Common myeloid progenitor, CD34-positive (primary cell): ENCODE data around the gene HNRNPM.
"Not testable (repeated sequence)": the region's sequence is repeated elsewhere in the genome, so short reads cannot be mapped to it uniquely, and the experiment has no call there.

Experiments
- CTCF ChIA-PET: fragments of 350-600 bp; sonication (Branson Sonifier 250); formaldehyde crosslinking; loops from one replicate; lab custom pipeline; 2021; ENCODE audit warnings: antibody characterized with exemption; lab: Charles Lee
- POLR2A ChIA-PET: fragments of 350-600 bp; sonication (Branson Sonifier 250); formaldehyde crosslinking; loops from one replicate; lab custom pipeline; 2021; ENCODE audit warnings: antibody characterized with exemption; lab: Charles Lee
- DNase-seq, 3 donors: peaks; one replicate each; pipeline versions ENCODE4 v3.0.0 to v3.0.0-alpha.2; 2013
- H3K27ac ChIP-seq, 2 experiments: 1 replicate in 1 of 2; 2 replicates in 1 of 2; pipeline ENCODE4 v1.7.0; 2013; ENCODE audit warnings: inconsistent platforms in 2 of 2, low read length in 2 of 2, mild to moderate bottlenecking in 2 of 2, low read depth in 1 of 2, moderate library complexity in 1 of 2; ENCODE audit not compliant: severe bottlenecking in 2 of 2, insufficient read depth in 1 of 2, poor library complexity in 1 of 2
- H3K27me3 ChIP-seq, 5 experiments: replicated peaks in 2 of 5; 1 replicate in 3 of 5; 2 replicates in 2 of 5; pipeline versions ENCODE4 v1.6.1 to v1.7.0; 2013; ENCODE audit warnings: low read length in 4 of 5, mild to moderate bottlenecking in 2 of 5, moderate library complexity in 2 of 5, inconsistent platforms in 1 of 5; ENCODE audit not compliant: insufficient read depth in 5 of 5, control insufficient read depth in 4 of 5
- H3K36me3 ChIP-seq, 4 experiments: 1 replicate in 2 of 4; 2 replicates in 2 of 4; pipeline versions ENCODE4 v1.6.1 to v1.7.0; 2013; ENCODE audit warnings: low read length in 3 of 4, control low read depth in 1 of 4, mild to moderate bottlenecking in 1 of 4; ENCODE audit not compliant: control insufficient read depth in 4 of 4, insufficient read depth in 4 of 4
- H3K4me1 ChIP-seq, 4 experiments: 1 replicate in 3 of 4; 2 replicates in 1 of 4; pipeline versions ENCODE4 v1.6.1 to v1.7.1; 2013; ENCODE audit warnings: low read length in 3 of 4, mild to moderate bottlenecking in 3 of 4, control low read depth in 1 of 4, inconsistent platforms in 1 of 4, moderate library complexity in 1 of 4; ENCODE audit not compliant: control insufficient read depth in 4 of 4, insufficient read depth in 4 of 4; ENCODE audit errors: control extremely low read depth in 1 of 4
- H3K4me3 ChIP-seq, 7 experiments: 1 replicate in 4 of 7; 2 replicates in 3 of 7; pipeline versions ENCODE4 v1.5.1 to v1.7.0; 2013; ENCODE audit warnings: mild to moderate bottlenecking in 7 of 7, low read length in 6 of 7, moderate library complexity in 6 of 7, inconsistent platforms in 2 of 7, low read depth in 2 of 7, control low read depth in 1 of 7; ENCODE audit not compliant: insufficient read depth in 4 of 7, control insufficient read depth in 1 of 7; ENCODE audit errors: extremely low read depth in 1 of 7
- H3K9me3 ChIP-seq, 5 experiments: 1 replicate in 4 of 5; 2 replicates in 1 of 5; pipeline versions ENCODE4 v1.6.1 to v1.7.1; 2013; ENCODE audit warnings: low read length in 4 of 5, mild to moderate bottlenecking in 2 of 5, inconsistent platforms in 1 of 5, low read depth in 1 of 5, moderate library complexity in 1 of 5; ENCODE audit not compliant: control insufficient read depth in 4 of 5, insufficient read depth in 2 of 5; ENCODE audit errors: control extremely low read depth in 1 of 5
- WGBS: methylation state at CpG from one replicate; pipeline ENCODE4 v1.1.5; 2013; ENCODE audit not compliant: insufficient coverage; 5-methylcytosine and 5-hydroxymethylcytosine counted together

HNRNPM gene

GRCh38 chr19:8514505-8515009, 69.8 kb downstream of the HNRNPM start:
- Histone ChIP-seq H3K36me3 (peaks cover 0 to 15% (median 9%) of the 10 kb centered on the region in 4 experiments), H3K27ac (peak overlapping the region; percentile 89 to 94), H3K4me3 (peak overlapping the region in 6 of 7 experiments; percentile 59 to 92 (median 82)), H3K4me1 (peaks cover 6 to 66% (median 42%) of the 10 kb centered on the region in 4 experiments)
- not testable (repeated sequence) for H3K27me3 ChIP-seq, DNase-seq, H3K9me3 ChIP-seq
- ChIA-PET CTCF (interaction anchor here (1.2 to 3.5 kb wide), 5 partner anchors 10 to 66 kb away, joined by 3 to 34 read pairs (median 8); partner anchors contain the start of gene MYO1F), POLR2A (interaction anchor here (0.9 to 1.8 kb wide), 5 partner anchors 12 to 65 kb away, joined by 3 to 8 read pairs (median 4); partner anchors contain the start of gene PRAM1)
- 95% methylated on average over 15 of the region's 21 CpGs for WGBS

- Histone ChIP-seq H3K4me3 (no peak overlapping the region), H3K27me3 (no peaks in the 10 kb centered on the region), H3K27ac (no peak overlapping the region), H3K4me1 (peaks cover 6 to 66% (median 42%) of the 10 kb centered on the region in 4 experiments), H3K36me3 (peaks cover 0 to 13% (median 8%) of the 10 kb centered on the region in 4 experiments), H3K9me3 (no peaks in the 10 kb centered on the region)
- ChIA-PET POLR2A (no interaction called here), CTCF (interaction anchor here (2.8 to 3.5 kb wide), 3 partner anchors 16 to 62 kb away, joined by 8 to 34 read pairs (median 17); partner anchors contain the start of gene MYO1F)
- DNase-seq = peak in 2 of 3 donors; percentile 39 to 41
- 98% methylated on average over 4 of the region's 11 CpGs for WGBS
These were observed 70.5 kb downstream of the HNRNPM start for GRCh38 chr19:8515317-8515716.

DNA sequence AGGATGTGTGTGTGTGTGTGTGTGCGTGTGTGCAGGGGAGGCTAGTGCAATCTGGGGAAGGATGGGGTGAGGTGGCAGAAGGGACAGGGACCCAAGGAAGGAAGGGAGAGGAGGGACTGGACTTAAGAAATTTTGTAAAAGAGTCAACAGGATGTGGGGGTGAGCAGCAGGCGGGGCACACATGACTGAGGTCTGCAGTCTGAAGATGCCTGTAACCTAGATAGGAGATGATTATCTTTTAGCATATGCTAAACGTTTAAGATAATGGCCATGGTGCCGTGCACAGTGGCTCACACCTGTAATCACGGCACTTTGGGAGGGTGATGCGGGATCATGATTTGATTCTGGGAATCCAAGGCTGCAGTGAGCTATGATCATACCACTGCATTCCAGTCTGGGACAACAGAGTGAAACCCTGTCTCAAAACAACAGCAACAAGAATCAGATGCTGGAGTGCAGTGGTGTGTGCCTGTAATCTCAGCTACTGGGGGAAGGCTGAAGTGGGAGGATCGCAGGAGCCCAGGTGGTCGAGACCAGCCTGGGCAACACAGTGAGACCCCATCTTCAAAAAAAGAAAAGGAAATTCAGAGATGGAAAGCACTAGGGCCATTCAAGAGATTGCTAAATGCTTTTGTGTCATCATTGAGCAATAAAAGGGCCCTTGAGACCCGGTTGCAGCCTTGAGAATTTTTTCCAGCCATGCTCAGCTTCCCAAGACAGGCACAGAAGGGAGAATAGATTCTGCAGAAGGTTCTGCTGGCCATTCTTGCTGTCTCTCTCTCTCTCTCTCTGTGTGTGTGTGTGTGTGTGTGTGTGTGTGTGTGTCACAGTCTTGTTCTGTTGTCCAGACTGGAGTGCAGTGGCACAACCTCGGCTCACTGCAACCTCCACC, 73.0 kb downstream of the HNRNPM start:
- Histone ChIP-seq H3K4me3 (peak overlapping the region in 3 of 7 experiments; percentile 28 to 45 (median 32)), H3K27me3 (no peaks in the 10 kb centered on the region), H3K36me3 (peaks cover 2 to 19% (median 15%) of the 10 kb centered on the region in 4 experiments), H3K4me1 (peaks cover 6 to 55% (median 36%) of the 10 kb centered on the region in 4 experiments), H3K27ac (no peak overlapping the region), H3K9me3 (no peaks in the 10 kb centered on the region)
- DNase-seq = peak in 2 of 3 donors; percentile 71 to 85
- ChIA-PET POLR2A (no interaction called here), CTCF (interaction anchor here (1.2 to 3.7 kb wide), 4 partner anchors 14 to 61 kb away, joined by 4 to 19 read pairs (median 11); partner anchors contain the start of gene MYO1F)
- 37% methylated on average over 8 of the region's 10 CpGs for whole genome bisulfite sequencing

DNA sequence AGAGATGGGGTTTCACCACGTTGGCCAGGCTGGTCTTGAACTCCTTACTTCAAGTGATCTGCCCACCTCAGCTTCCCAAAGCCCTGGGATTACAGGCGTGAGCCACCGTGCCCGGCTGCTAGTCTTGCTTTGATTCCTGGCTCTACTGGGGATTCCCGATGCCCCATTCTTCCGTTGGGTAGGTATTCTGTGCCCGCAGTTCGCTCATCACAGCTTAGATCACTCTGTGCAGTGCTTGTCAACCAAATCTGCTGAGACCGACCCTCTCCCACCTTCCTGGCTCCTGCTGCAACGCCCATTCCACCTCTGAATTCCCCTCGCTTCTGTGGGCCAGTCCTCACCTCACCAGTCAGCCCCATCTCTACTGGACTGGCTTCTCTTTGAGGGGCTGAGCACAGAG, 73.8 kb downstream of the HNRNPM start:
- H3K4me1 ChIP-seq = peaks cover 6 to 47% (median 28%) of the 10 kb centered on the region in 4 experiments
- no peaks in the 10 kb centered on the region for H3K27me3 ChIP-seq
- no peak for DNase-seq
- WGBS = 93% methylated on average over 10 of the region's 11 CpGs
- no peaks in the 10 kb centered on the region for H3K9me3 ChIP-seq
- no peak overlapping the region for H3K27ac ChIP-seq
- no peak overlapping the region for H3K4me3 ChIP-seq
- CTCF ChIA-PET = interaction anchor here (1.2 to 3.7 kb wide), 4 partner anchors 13 to 60 kb away, joined by 5 to 19 read pairs (median 12); partner anchors contain the start of gene MYO1F
- peaks cover 2 to 24% (median 17%) of the 10 kb centered on the region in 4 experiments for H3K36me3 ChIP-seq
- POLR2A ChIA-PET = no interaction called here

DNA sequence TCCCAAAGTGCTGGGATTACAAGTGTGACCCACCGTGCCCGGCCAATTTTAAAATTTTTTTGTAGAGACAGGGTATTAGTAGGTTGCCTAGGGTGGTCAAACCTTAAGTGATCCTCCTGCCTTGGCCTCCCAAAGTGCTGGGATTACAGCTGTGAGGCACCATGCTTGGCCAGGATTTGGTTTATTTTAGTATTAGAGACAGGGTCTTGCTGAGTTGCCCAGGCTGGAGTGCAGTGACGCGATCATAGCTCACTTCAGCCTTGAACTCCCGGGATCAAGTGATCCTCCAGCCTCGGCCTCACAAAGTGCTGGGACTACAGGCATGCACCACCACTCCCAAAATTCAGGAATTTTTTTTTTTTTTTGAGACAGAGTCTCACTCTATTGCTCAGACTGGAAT, 74.6 kb downstream of the HNRNPM start:
- 100% methylated on average over 4 of the region's 6 CpGs for WGBS
- H3K4me1 ChIP-seq = peaks cover 6 to 43% (median 25%) of the 10 kb centered on the region in 4 experiments
- no peaks in the 10 kb centered on the region for H3K9me3 ChIP-seq
- peaks cover 2 to 26% (median 19%) of the 10 kb centered on the region in 4 experiments for H3K36me3 ChIP-seq
- H3K27me3 ChIP-seq = no peaks in the 10 kb centered on the region
- ChIA-PET CTCF (interaction anchor here (0.6 to 3.7 kb wide), 4 partner anchors 32 to 112 kb away, joined by 3 to 19 read pairs (median 12); partner anchors contain the start of gene MYO1F), POLR2A (no interaction called here)
- H3K27ac ChIP-seq = no peak overlapping the region
- no peak overlapping the region for H3K4me3 ChIP-seq
- DNase-seq = no peak

DNA sequence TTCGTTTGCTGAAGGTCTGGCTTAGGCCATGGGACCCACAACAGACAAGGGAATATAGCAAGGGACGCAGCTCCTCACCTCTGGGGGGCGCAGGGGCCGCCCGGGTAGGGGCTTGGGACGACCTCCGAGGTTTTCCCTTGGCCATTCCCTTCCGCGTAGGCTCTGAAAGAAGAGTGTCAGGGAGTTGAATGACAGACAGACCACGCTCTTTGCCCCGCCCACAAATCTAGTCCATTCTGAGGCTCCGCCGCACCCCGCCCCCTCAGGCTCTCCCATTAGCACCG, 80.6 kb downstream of the HNRNPM start:
- POLR2A ChIA-PET = interaction anchor here (1.0 kb wide), 1 partner anchor 38 kb away, joined by 3 read pairs; no protein-coding TSS in a partner anchor
- Histone ChIP-seq H3K9me3 (no peaks in the 10 kb centered on the region), H3K36me3 (peaks cover 13 to 76% (median 57%) of the 10 kb centered on the region in 4 experiments), H3K27ac (no peak overlapping the region), H3K4me1 (no peaks in the 10 kb centered on the region), H3K27me3 (no peaks in the 10 kb centered on the region), H3K4me3 (no peak overlapping the region)
- 96% methylated on average over 15 of the region's 15 CpGs for WGBS
- no peak for DNase-seq
- CTCF ChIA-PET = interaction anchor here (0.7 to 1.5 kb wide), 4 partner anchors 12 to 55 kb away, joined by 3 to 4 read pairs (median 3); partner anchors contain the start of gene MYO1F
